ENCODE measurements around the gene CNTLN.

DNA sequence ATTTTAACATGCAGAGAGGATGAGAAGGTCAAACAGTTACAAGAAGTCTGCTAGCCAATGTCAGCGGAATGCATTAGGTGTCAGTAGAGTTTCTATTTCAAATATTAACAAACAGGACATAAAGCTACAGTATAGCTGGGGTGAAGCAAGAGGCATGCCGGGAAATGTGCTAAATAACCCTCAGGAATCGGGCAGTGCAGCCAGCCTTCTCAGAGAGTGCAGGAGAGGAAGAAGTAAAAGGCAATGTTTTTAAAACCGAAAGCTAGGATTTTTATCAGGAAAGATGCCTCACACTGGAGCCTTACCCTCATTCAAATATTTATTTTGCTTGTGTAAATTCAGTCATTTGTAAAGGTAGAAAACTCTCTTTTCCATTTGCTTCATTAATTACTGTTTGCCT lies 384.9 kb downstream of the CNTLN start:
- no peak for TF ChIP-seq POLR2A (IDR thresholded peaks at IDR 0.05; ENCODE audit: low read length)
- no peak for TF ChIP-seq GATA1 (IDR thresholded peaks at IDR 0.05; ENCODE audit: low read depth, low read length)
